DMS 273 treated with DMSO at 0.1 percent for 48 hours (cell line): Measurements from ENCODE around the gene SPON2.

Experiments used
- DNase-seq: peaks from one replicate; lab custom pipeline; 2025; lab: John Stamatoyannopoulos, UW

SPON2 gene

DNA sequence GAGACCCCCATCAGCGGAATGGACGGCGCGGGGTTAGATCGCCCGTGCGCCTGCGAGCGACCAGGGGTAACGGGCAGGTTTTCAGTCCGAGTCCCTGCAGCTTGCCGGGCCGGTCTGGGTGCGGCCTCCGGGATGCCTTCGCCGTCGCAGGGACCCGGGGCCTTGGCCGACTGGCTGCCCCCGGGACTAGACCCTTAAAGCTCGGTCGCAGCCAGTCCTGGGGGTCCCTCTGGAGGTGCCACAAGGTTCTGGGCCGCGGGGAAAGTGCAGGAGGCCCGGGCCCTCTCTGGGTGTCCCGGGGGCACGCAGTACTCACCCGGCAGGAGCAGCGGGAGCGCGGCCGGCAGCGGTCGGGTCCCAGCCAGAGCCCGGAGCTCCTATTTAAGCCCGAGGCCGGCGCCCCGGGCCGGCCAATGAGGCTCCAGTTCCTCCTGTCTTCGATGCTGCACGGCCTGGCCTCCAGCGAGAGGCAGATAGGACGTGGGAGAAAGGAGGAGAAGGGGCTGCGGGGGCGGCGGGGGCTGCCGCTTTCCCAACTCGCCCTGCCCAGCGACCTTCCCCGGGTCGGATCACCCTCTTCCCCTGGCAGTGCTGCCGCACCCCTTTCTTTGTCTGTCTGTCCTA is at the start of gene SPON2:
Gene SPON2 (minus strand): TSS at position 356 of the 624 bp plus-strand sequence.
- no peak for DNase-seq

DNA sequence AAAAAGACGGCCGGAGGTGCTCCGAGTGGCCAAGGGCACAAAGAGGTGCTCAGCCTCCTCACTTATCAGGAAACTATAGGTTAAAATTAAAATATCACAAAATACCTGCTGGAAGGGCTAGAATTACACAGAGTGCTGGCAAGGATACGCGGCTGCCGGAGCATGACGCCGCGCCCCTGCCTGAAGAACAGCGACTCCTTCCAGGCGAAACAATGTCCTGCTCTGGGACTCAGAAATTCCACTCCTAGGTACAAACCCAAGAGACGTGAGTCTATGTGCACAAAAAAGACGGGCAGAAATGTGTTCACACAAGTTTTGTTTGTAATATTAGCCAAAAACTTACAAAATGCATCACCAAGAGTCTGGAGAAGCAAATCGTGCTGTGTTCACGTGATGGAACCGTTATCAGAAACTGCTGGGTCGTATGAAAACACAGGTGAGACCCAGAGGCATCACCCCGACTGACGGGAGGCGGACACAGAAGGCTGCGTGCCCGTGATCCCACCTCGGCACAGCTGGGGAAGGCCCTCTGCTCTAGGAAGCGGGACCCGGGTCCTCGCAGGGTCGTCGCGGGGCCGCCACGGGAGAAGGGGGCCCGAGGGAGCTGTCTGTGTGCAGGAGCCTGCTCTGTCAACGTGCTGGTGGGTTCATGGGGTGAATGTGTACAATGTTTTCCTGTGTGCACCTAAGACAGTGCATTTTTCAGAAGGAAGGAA is 48.9 kb upstream of the SPON2 start:
- DNase-seq: no peak

GRCh38 chr4:1220566-1220965 is 48.2 kb upstream of the SPON2 start:
- no peak for DNase-seq

DNA sequence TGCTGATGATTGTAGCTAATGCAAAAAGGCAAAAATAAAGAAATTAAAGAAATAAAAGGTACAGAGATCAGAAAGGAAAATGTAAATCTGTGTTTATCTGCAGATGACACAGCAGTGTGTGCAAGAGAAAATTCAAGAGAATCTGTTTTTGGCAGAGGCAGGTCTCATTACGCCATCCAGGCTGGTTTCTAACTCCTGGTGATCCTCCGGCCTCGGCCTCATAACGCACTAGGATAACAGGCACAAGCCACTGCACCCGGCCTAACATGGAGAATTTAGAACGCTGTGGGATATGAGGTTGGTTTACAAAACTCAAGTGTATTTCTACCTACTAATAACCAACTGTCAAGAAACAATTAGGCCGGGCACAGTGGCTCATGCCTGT is 47.2 kb upstream of the SPON2 start:
- DNase-seq: no peak

DNA sequence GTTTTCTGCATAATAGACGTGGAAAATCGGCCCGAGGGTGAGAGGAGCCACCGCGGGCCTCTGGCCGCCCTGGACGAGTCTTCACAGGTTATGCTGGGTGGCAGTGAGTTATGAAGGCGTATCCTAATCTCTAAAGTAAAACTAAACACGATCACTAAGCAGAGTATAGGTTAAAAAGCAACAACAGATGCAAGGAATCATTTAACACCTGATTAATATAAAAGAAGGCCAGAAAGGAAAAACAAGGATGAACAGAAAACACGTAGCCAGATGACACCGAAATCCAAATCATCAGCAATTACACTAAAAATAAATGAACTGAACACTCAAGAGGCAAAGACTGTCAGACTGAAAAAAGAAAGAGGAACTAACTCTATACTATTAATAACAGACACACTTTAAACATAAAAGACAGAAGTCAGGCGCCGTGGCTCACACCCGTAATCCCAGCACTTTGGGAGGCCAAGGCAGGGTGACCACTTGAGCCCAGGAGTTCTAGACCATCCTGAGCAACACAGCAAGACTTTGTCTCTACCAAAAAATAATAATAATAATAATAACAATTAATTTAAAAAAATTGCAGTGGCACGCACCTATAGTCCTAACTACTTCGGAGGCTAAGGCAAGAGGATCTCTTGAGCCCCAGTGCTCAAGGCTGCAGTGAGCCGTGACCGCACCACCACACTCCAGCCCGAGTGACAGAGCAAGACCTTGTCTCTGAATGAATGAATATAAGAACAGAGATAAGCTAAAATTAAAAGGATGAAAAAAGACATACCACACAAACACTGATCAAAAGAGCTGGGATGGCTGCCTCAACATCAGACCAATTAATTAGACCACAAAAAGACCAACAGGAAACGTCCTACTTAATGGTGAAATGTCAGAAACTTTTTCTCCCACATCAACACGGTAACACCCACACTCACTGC is 46.5 kb upstream of the SPON2 start:
- no peak for DNase-seq

DNA sequence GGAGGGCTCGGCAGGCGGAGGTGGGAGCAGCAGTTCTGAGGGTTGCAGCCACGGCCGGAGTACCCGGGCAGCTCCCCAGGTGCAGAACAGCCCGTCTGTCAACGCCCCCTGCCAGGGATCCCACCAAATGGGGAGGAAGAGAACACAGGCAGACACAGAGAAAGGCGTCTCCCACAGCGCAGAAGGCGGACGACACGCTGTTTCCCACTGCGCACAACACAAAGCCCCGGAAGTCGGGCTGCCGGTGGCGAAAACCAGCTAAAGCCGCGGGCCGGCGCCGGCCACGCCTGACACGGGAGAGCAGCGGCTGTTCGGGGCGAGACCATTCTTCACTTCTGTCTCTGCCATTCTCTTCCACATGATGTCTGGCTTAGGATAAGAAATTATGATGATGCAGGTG is 45.0 kb upstream of the SPON2 start:
- no peak for DNase-seq

DNA sequence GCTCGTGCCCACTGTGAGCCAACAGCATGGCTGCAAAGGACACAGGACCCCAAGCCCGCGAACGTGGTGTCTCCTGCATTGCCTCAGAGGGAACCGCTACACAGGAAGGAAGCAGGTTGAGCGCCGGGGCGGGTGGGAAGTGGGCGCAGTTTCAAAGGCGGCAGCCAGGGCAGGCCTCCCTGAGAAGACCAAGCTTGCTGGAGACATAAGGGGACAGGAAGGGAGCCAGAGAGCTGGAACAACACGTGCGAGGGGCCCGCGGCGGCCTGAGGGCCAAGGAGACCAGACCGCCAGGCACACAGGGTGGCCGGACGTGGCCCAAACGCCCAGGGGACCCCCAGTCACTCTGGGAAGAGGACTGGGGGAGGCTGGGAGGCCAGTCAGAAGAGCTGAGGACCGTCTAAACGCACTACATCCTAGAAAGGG is 44.5 kb upstream of the SPON2 start:
- no peak for DNase-seq

GRCh38 chr4:1216076-1216614 is 43.8 kb upstream of the SPON2 start:
- no peak for DNase-seq

- no peak for DNase-seq
Measured at GRCh38 chr4:1215141-1216075, 43.0 kb upstream of the SPON2 start.

DNA sequence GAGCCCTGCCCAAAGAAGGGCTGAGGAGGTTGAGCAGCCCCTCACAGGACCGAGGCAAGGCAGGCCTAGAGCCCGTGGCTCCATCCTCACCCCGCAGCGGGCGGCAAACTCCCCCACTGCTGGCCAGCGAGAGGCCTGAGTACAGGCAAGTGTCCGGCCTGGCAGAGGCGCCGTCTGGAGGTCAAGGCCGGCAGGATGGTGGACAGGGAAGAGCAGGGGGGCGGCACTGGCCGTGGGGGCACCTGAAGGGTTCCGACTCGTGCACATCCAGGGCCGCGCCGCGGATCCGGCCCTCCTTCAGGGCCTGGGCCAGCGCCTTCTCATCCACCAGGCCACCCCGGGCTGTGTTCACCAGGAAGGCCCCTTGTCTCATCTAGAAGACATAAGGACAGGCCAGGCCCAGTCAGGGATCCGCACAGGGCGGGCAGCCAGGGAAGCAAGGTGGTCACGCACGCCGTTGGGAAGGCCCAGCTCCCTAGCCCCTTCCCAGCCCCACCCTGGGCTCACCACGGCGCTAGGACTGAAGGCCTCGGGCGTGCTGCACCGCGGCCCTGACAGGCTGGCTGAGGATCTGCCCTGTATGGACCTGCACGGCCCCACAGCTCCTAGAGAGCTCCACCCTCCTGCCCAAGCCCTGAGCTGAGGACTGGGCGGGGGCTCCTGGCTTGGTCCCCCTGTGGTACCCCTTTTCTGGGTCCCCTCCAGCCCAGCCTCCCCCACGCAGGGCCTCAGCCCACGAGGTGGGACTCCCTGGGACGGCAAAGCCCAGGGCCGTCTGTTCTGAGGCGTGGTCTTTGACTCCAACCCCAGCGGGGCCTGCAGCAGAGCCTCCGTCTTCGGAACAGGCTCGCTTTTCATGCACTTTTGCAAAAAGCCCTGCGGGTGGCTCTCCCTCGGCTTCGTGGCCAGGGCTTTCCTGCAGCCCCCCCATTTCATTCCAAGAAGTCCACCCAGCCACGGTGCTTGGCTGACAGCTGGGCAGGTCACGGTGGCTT is 42.0 kb upstream of the SPON2 start:
- no peak for DNase-seq

DNA sequence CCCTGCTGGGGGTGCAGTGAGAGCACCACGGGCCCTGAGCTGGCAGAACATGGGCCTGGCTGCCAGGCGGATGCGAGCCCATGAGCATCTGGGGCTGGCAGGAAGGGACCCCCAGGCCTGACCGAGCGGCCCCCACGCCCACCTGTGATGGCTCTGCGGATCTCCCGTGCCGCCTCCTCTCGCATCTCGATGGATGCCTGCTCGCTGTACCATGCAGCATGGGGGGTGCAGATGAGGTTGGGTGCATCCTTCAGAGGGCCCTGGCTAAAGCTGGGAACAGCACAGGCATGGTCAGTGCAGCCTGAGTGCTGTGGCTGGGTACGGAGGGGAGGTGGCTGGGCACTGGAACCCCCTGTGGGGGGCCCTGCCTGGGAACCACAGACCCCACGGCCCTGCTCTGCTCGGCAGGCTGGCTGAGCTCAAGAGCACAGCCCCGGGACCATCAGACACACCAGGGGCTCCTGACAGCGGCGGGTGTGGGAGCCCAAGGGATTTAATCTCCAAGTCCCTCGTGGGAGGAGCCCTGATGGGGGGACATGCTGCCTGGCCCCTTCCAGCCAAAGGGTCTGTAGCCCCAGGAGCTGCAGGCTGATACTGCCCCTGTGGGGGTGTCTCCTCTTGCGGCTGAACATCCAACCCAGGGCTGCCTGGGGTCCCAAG is 41.1 kb upstream of the SPON2 start:
- no peak for DNase-seq

DNA sequence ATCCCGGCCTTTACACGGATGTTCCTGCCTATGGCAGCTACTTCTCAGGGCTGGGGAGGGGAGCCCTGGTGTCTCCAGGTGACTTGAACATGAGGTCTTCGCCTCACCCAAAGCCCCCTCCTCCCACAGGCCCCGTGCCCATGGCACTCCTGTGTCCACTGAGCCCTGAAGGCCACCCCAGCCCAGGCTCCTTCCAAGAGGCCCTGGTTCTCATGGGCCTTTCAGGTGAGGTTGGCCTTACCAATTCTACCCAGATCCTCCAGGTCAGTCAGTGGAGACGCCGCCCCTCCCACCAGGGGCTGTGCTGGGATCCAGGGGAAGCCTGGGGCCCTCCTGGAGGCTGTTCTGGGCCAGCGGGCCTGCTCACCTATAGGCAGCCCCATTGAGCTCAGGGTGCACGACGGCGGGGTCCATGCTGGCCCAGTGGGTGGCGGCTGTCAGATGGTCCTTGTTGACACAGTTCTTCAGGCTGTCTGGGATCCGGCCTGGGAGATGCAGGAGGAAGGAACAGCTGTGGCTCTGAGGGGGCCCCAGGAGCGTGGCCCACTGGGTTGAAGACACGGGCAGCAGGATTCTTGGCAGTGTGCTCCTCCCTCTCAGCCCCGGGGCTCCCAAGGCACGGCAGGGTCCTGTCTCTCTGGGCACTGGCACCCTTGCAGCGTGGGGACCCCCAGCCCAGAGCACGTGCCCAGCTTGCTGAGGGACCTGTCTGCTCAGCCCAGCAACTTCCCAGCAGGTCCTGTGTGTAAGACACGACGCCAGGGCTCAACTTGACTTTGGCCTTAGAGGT is 40.4 kb upstream of the SPON2 start:
- DNase-seq: no peak

DNA sequence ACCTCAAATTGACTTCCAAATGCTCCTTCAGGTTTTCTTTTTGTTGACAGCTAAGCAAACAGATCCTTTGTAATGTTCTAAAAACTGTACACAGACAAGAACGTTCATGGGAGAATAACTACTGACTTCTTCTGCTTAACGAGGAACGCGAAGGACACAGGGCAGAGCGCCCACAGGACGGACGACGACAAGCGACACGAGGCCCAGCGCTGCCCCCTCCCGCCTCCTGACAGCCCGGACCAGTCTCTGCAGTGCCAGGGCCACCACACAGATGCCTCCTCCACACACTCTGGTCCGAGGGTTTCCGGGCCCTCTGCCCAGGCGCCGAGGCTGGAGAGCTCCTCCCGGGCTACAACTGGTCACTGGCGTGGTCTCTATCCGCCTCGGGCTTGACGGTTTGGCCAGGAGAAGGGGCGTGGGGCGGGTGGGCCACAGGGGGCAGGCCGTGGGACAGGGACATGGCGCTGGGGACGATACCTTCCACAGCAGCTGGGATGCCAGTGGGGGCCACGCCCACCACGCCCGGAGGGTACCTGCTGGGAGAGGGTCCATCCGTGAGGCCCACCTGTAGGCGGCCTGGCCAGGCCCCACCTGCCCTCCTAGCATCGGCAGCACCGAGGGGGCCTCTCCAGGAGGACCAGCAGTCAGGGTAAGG is 39.6 kb upstream of the SPON2 start:
- DNase-seq: no peak

DNA sequence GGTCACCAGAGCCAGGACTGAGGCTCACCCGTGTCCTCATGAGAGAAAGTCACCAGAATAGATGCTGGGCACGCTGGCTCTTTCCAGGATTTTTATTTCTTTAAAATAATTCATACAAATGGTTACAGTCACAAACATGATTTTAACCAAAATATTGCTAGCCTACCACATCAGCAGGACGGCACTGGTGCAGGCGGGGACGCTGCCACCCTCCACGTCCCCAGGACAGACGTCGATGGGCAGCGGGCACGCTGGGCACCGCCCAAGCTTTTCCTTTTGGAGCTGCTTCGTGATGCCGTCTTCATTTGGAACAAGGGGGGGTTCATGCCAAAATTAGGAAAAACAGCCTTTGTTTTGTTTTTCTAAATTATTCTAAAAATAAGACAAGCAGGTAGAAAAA is 39.0 kb upstream of the SPON2 start:
- DNase-seq: no peak

GRCh38 chr4:1210971-1211370 is 38.6 kb upstream of the SPON2 start:
- no peak for DNase-seq

DNA sequence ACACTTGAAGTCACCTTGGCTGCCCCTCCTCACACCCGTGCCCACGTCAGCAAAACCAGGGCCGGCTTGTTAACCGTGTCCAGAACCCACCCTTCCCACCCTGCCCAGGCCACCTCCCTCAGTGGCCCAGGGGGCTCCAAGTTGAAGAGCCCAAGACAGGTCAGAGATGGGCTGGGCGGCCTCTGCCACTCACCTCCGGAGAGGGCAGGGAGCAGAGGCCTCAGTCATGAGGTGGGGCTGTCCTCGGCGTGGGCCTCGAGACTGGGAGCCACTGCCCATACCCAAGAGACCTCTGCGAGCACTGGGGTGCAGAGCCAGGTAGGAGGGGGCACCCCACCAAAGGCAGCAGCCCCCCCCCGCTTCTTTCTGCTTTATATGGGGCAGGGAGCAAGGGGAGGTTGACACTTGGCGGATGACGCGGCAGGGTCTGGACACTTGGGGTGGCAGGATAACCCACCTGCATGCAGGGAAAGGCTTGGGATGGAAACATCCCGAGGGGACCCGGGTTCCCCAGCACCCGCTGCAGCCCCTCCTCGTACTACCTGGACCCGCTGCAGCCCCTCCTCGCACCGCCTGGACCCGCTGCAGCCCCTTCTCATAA is 38.0 kb upstream of the SPON2 start:
- DNase-seq: no peak

DNA sequence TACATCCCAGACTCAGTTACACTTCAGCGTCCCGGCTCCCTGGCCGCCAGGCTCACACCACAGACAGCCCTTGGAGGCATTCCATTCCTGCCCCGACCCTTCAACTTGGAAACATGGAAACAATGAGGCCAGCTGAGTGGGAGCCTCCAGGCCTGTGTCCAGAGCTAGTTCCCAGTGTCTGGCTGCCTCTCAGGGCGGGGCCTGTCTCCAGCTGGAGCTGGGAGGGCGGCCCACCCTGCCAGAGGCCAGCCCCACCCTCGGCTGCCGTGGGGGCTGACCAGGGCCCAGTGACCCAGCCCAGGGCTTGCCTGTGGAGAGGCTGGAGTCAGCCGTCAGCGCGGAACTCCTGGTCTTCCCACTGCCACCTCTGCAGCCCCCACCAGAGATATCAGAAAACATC is 37.4 kb upstream of the SPON2 start:
- DNase-seq: no peak
